Kidney (tissue), 14 donors: Measurements from ENCODE around the gene SMIM21. TPM values are rescaled to one million over a fixed set of nuclear protein-coding genes. Genes with fewer than 3 reads are reported as not detected.

Source experiments
- DNase-seq, 5 donors: peaks; one replicate each; pipeline ENCODE4 v3.0.0-alpha.2; 2013 to 2020
- FAIRE-seq: peaks from 2 replicates; lab custom pipeline; 2012; peaks lifted over from hg19 to GRCh38; lab: Jason Lieb, UNC
- H3K27ac ChIP-seq, 2 donors: one replicate each; pipeline ENCODE4 v1.7.0; 2013; ENCODE audit warnings: low read depth in 2 of 2, low read length in 2 of 2, inconsistent platforms in 1 of 2
- H3K27me3 ChIP-seq: one replicate; pipeline ENCODE4 v1.7.1; 2013; ENCODE audit warnings: low read length, inconsistent platforms; ENCODE audit not compliant: control insufficient read depth, insufficient read depth
- H3K36me3 ChIP-seq, 3 donors: one replicate each; pipeline versions ENCODE4 v1.7.0 to v1.7.1; 2013; ENCODE audit warnings: low read length in 3 of 3, control low read depth in 1 of 3, inconsistent platforms in 1 of 3; ENCODE audit not compliant: insufficient read depth in 3 of 3, control insufficient read depth in 2 of 3
- H3K4me1 ChIP-seq, 3 donors: one replicate each; pipeline versions ENCODE4 v1.7.0 to v1.7.1; 2013; ENCODE audit warnings: low read length in 3 of 3, inconsistent platforms in 1 of 3, low read depth in 1 of 3; ENCODE audit not compliant: control insufficient read depth in 2 of 3, insufficient read depth in 2 of 3
- H3K4me3 ChIP-seq, 3 donors: one replicate each; pipeline versions ENCODE4 v1.7.0 to v1.8.1; 2013; ENCODE audit warnings: low read length in 3 of 3, control low read depth in 1 of 3, inconsistent platforms in 1 of 3
- H3K9ac ChIP-seq, 3 donors: one replicate each; pipeline versions ENCODE4 v1.7.0 to v1.7.1; 2013; ENCODE audit warnings: low read length in 3 of 3, control low read depth in 1 of 3, inconsistent platforms in 1 of 3
- H3K9me3 ChIP-seq, 3 donors: one replicate each; pipeline versions ENCODE4 v1.7.0 to v1.7.1; 2013; ENCODE audit warnings: low read length in 3 of 3, control low read depth in 1 of 3, inconsistent platforms in 1 of 3; ENCODE audit not compliant: control insufficient read depth in 2 of 3, insufficient read depth in 1 of 3
- CTCF ChIP-seq: IDR thresholded peaks from 3 replicates; pipeline ENCODE4 v1.5.1; 2012; ENCODE audit warnings: mild to moderate bottlenecking, moderate library complexity, borderline replicate concordance; ENCODE audit not compliant: insufficient read depth; ENCODE audit errors: extremely low read depth
- intact Hi-C: fragments of 100-400 bp; cut with DNase I; formaldehyde crosslinking; loops from one replicate; pipeline ENCODE4 v1.11.1; 2022
- polyA plus RNA-seq: library from polyadenylated mRNA; stranded (reverse); fragments of 350-450 nt; fragmentation: Illumina TruSeq; extraction: RNeasy Lipid Tissue Mini Kit (QIAGEN cat#74804); gene quantifications from one replicate; pipeline ENCODE4 v1.2.3, GENCODE V29; 2014; ENCODE audit warnings: low read depth, low replicate concordance; ENCODE audit not compliant: insufficient read depth
- total RNA-seq: library from RNA; stranded (reverse); fragmentation: NEBNext Ultra II Directional; extraction: Animal tissue kit (Norgen Biotek cat#: 25700); gene quantifications from one replicate; pipeline ENCODE4 v1.2.1, GENCODE V29; 2021
- donor health status: control.
- donor health status: control.
- donor health status: control.
- donor health status: control.
- donor health status: control.
- donor health status: DM: yes; HTN: yes; CAD: no.
- donor health status: Normal renal cell carcinoma (clear cell type).

Gene SMIM21
- total and polyA plus RNA-seq, 2 donors from 2014 or later, result not detected

- Histone ChIP-seq H3K36me3 (no peaks in the 10 kb centered on the region), H3K4me3 (no peak overlapping the region), H3K4me1 (no peaks in the 10 kb centered on the region), H3K27me3 (no peaks in the 10 kb centered on the region), H3K9me3 (no peaks in the 10 kb centered on the region), H3K9ac (no peak overlapping the region), H3K27ac (no peak overlapping the region)
- intact Hi-C loops, result no loop called here
- FAIRE-seq (no peak), DNase-seq (no peak)
- TF ChIP-seq CTCF, result no peak
These were observed 23.4 kb upstream of the SMIM21 start for GRCh38 chr18:75450906-75451305.

GRCh38 chr18:75441896-75442295, 14.4 kb upstream of the SMIM21 start:
- no peak for FAIRE-seq

GRCh38 chr18:75439348-75439747, 11.8 kb upstream of the SMIM21 start:
- H3K9ac ChIP-seq, result no peak overlapping the region
- no peak for FAIRE-seq
- DNase-seq, result no peak
- no peaks in the 10 kb centered on the region for H3K4me1 ChIP-seq
- no peaks in the 10 kb centered on the region for H3K36me3 ChIP-seq
- TF ChIP-seq CTCF, result no peak
- no peak overlapping the region for H3K4me3 ChIP-seq
- intact Hi-C loops, result no loop called here
- no peaks in the 10 kb centered on the region for H3K27me3 ChIP-seq
- H3K27ac ChIP-seq, result no peak overlapping the region
- H3K9me3 ChIP-seq, result no peaks in the 10 kb centered on the region

More at GRCh38 chr18:75441896-75442295, 14.4 kb upstream of the SMIM21 start:
- no peaks in the 10 kb centered on the region for H3K27me3 ChIP-seq
- TF ChIP-seq CTCF, result no peak
- H3K9me3 ChIP-seq, result no peaks in the 10 kb centered on the region
- no peak overlapping the region for H3K4me3 ChIP-seq
- H3K9ac ChIP-seq, result no peak overlapping the region
- no peaks in the 10 kb centered on the region for H3K4me1 ChIP-seq
- no peak overlapping the region for H3K27ac ChIP-seq
- intact Hi-C loops, result no loop called here
- no peaks in the 10 kb centered on the region for H3K36me3 ChIP-seq
- no peak for DNase-seq

GRCh38 chr18:75438891-75439290, 11.4 kb upstream of the SMIM21 start:
- H3K9ac ChIP-seq, result no peak overlapping the region
- TF ChIP-seq CTCF, result no peak
- intact Hi-C loops, result no loop called here
- H3K27me3 ChIP-seq, result no peaks in the 10 kb centered on the region
- FAIRE-seq (no peak), DNase-seq (no peak)
- no peaks in the 10 kb centered on the region for H3K36me3 ChIP-seq
- H3K27ac ChIP-seq, result no peak overlapping the region
- no peak overlapping the region for H3K4me3 ChIP-seq
- H3K9me3 ChIP-seq, result no peaks in the 10 kb centered on the region
- H3K4me1 ChIP-seq, result no peaks in the 10 kb centered on the region
